Loucy (cell line): ENCODE measurements around the gene SLX4IP.

Experiments used
- H2AFZ ChIP-seq: fragments of 200-600 bp; sonication (generic); 2 replicates; pipeline ENCODE4 v1.6.0; 2016; ENCODE audit warnings: antibody characterized with exemption, mild to moderate bottlenecking, low read length, moderate library complexity
- H3F3A ChIP-seq: fragments of 200-600 bp; 2 replicates; pipeline ENCODE4 v1.6.0; 2016; ENCODE audit warnings: antibody characterized with exemption, low read depth, mild to moderate bottlenecking
- H3K27me3 ChIP-seq: fragments of 200-600 bp; sonication (generic); 2 replicates; pipeline ENCODE4 v1.6.1; 2014; ENCODE audit warnings: low read length, mild to moderate bottlenecking; ENCODE audit not compliant: insufficient read depth, poor library complexity, severe bottlenecking
- H3K36me3 ChIP-seq: fragments of 200-600 bp; sonication (generic); 2 replicates; pipeline ENCODE4 v1.6.1; 2016; ENCODE audit warnings: low read length; ENCODE audit not compliant: insufficient read depth
- H3K4me1 ChIP-seq: fragments of 200-600 bp; sonication (generic); 2 replicates; pipeline ENCODE4 v1.5.1; 2014; ENCODE audit warnings: low read length, mild to moderate bottlenecking; ENCODE audit not compliant: insufficient read depth, poor library complexity, severe bottlenecking
- H3K4me2 ChIP-seq: fragments of 200-600 bp; sonication (generic); 2 replicates; pipeline ENCODE4 v1.6.0; 2014; ENCODE audit warnings: antibody characterized with exemption, low read length, low read depth, mild to moderate bottlenecking; ENCODE audit not compliant: poor library complexity, severe bottlenecking
- H3K4me3 ChIP-seq: fragments of 200-600 bp; sonication (generic); 2 replicates; pipeline ENCODE4 v1.5.1; 2014; ENCODE audit warnings: low read length, mild to moderate bottlenecking, mixed read lengths; ENCODE audit not compliant: poor library complexity, severe bottlenecking
- H3K79me2 ChIP-seq: fragments of 200-600 bp; sonication (generic); 2 replicates; pipeline ENCODE4 v1.6.1; 2014; ENCODE audit warnings: low read length; ENCODE audit not compliant: insufficient read depth
- H3K9ac ChIP-seq: fragments of 200-600 bp; sonication (generic); 2 replicates; pipeline ENCODE4 v1.6.0; 2014; ENCODE audit warnings: mild to moderate bottlenecking, low read depth, low read length, moderate library complexity; ENCODE audit not compliant: poor library complexity, severe bottlenecking
- H3K9me2 ChIP-seq: fragments of 200-600 bp; sonication (generic); replicated peaks from 2 replicates; pipeline ENCODE4 v1.6.1; 2016; ENCODE audit warnings: low read depth, low read length, mixed read lengths
- H3K9me3 ChIP-seq: fragments of 200-600 bp; sonication (generic); 2 replicates; pipeline ENCODE4 v1.6.1; 2014; ENCODE audit warnings: mild to moderate bottlenecking, antibody characterized with exemption, low read length, low read depth; ENCODE audit not compliant: insufficient read depth
- H4K20me1 ChIP-seq: fragments of 200-600 bp; sonication (generic); 2 replicates; pipeline ENCODE4 v1.6.0; 2014; ENCODE audit warnings: antibody characterized with exemption, low read length, mild to moderate bottlenecking; ENCODE audit not compliant: insufficient read depth, poor library complexity, severe bottlenecking
- CTCF ChIP-seq: fragments of 200-600 bp; sonication (generic); conservative IDR thresholded peaks from 2 replicates; pipeline ENCODE4 v1.5.1; 2014; ENCODE audit warnings: mild to moderate bottlenecking, antibody characterized with exemption, low read length
- EZH2phosphoT487 ChIP-seq: fragments of 200-600 bp; IDR thresholded peaks from 2 replicates; pipeline ENCODE4 v1.6.1; 2018; ENCODE audit warnings: antibody characterized with exemption, mild to moderate bottlenecking, moderate library complexity, borderline replicate concordance

The SLX4IP gene

GRCh38 chr20:10673176-10673841, 238.2 kb downstream of the SLX4IP start:
- H3K4me3 ChIP-seq, result no peak overlapping the region
- TF ChIP-seq CTCF, result no peak
- TF ChIP-seq EZH2phosphoT487, result no peak
- no peak overlapping the region for H2AFZ ChIP-seq
- no peaks in the 10 kb centered on the region for H3K4me1 ChIP-seq
- no peaks in the 10 kb centered on the region for H3F3A ChIP-seq
- no peaks in the 10 kb centered on the region for H3K9me2 ChIP-seq
- H4K20me1 ChIP-seq, result no peaks in the 10 kb centered on the region
- H3K4me2 ChIP-seq, result no peak overlapping the region
- H3K9ac ChIP-seq, result no peak overlapping the region
- no peaks in the 10 kb centered on the region for H3K79me2 ChIP-seq
- no peaks in the 10 kb centered on the region for H3K27me3 ChIP-seq
- H3K9me3 ChIP-seq, result no peaks in the 10 kb centered on the region
- no peaks in the 10 kb centered on the region for H3K36me3 ChIP-seq

GRCh38 chr20:10673842-10674683, 239.0 kb downstream of the SLX4IP start, which contains the start of gene JAG1:
Gene JAG1 (minus strand): TSS chr20:10673999. CDS start chr20:10673530, 469 bp downstream.
- Histone ChIP-seq H3K36me3 (no peaks in the 10 kb centered on the region), H3K4me1 (no peaks in the 10 kb centered on the region), H4K20me1 (no peaks in the 10 kb centered on the region), H2AFZ (no peak within 1 kb of the TSS), H3K27me3 (no peaks in the 10 kb centered on the region), H3K4me2 (no peak within 1 kb of the TSS), H3K79me2 (no peaks in the 10 kb centered on the region), H3K9me2 (no peaks in the 10 kb centered on the region), H3K9me3 (no peaks in the 10 kb centered on the region), H3K4me3 (no peak within 1 kb of the TSS), H3K9ac (no peak within 1 kb of the TSS), H3F3A (no peaks in the 10 kb centered on the region)
- TF ChIP-seq EZH2phosphoT487 (no peak), CTCF (no peak)

- H3K9ac ChIP-seq, result no peak overlapping the region
- no peaks in the 10 kb centered on the region for H3K4me1 ChIP-seq
- no peaks in the 10 kb centered on the region for H3K36me3 ChIP-seq
- H4K20me1 ChIP-seq, result no peaks in the 10 kb centered on the region
- H3K4me2 ChIP-seq, result no peak overlapping the region
- no peak overlapping the region for H2AFZ ChIP-seq
- no peak overlapping the region for H3K4me3 ChIP-seq
- H3K79me2 ChIP-seq, result no peaks in the 10 kb centered on the region
- H3K27me3 ChIP-seq, result no peaks in the 10 kb centered on the region
- no peaks in the 10 kb centered on the region for H3K9me2 ChIP-seq
- no peaks in the 10 kb centered on the region for H3F3A ChIP-seq
- H3K9me3 ChIP-seq, result no peaks in the 10 kb centered on the region
- TF ChIP-seq CTCF (no peak), EZH2phosphoT487 (no peak)
These were observed 239.8 kb downstream of the SLX4IP start for GRCh38 chr20:10674684-10675449.
